DMS 273 treated with DMSO at 0.1 percent for 48 hours (cell line): ENCODE results near the gene CCDC32.

ENCODE experiments used
- DNase-seq: peaks from one replicate; lab custom pipeline; 2025; lab: John Stamatoyannopoulos, UW

CCDC32 gene

DNA sequence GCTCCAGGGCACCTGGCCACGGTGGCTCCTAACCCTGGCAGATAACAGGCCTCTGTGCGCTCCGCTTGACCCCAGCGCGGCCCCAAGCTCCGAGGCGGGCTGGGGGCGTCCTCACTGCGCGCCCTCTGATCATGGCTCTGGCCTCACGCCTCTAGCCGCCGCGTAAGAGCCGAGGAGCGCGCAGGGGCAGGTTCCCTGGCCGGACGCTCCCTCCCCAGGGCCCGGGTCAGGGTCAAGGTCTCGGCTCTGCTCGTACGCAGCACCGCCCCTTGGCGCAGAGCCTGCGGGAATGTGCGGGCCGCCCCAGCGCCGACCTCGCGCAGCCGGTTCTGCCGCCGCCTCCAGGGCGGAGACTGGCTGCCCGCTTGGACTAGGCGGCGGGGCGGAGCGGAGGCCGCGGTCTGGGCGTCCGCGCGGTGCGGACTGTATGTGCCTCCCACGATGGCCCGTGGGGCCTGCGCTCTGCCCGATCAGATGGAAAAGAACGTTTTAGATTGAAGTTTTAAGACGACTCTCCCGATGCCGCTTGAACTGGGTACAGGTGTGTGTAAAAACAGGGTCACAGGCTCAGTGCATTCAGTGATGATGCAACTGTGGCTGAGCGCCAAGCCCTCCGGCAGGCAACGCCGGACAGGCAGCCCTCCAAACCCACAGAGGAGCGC is 53.2 kb downstream of the CCDC32 start:
- DNase-seq: no peak

DNA sequence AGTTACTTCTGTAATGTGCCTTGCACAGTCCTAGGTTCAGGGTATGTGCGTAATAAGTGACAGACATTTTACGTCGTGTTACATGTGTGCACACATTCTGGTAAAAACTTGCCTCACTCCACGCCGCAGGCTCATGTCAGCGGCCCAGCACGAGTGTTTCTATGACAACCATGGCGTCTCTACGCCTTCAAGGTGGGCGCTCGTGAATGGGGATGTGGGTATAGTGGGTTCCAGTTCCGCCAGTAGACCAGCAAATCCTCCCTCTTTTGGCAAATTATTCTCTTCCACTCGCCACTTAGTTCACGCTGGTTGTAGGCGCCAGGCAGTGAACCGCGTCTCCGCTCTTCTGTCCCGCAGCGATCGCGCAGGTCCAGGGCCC is 53.8 kb downstream of the CCDC32 start:
- no peak for DNase-seq

DNA sequence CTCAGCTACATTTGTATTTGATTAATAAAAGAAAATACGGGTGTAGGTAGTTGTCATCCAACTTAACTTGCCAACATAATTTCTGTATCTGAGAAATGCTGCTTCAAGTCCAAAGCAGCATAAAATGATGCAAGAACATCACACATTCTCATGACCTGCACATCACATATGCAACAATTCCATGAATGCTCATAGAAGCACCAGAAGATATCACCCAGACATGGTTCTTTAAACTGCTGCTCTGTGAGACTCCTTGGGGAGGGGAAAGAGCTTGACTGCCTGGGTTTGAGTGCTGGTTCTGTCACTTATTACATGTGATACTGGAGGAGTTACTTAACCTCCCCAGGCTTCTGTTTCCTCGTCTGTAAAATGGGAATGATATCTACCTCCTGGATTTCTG is 54.6 kb downstream of the CCDC32 start:
- DNase-seq: no peak

DNA sequence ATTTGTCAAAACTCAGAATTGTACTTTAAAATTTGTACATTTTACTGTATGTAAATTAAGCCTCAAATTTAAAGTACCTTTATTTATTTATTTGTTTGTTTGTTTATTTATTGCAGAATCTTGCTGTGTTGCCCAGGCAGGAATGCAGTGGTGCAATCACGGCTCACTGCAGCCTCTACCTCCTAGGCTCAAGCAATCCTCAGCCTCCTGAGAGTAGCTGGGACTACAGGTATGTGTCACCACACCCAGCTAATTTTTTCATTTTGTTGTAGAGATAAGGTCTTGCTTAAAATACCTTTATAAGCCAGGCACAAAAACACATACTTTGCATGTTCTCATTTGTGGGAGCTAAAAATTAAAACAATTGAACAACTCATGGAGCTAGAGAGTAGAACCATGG is 56.6 kb downstream of the CCDC32 start:
- DNase-seq: no peak

DNA sequence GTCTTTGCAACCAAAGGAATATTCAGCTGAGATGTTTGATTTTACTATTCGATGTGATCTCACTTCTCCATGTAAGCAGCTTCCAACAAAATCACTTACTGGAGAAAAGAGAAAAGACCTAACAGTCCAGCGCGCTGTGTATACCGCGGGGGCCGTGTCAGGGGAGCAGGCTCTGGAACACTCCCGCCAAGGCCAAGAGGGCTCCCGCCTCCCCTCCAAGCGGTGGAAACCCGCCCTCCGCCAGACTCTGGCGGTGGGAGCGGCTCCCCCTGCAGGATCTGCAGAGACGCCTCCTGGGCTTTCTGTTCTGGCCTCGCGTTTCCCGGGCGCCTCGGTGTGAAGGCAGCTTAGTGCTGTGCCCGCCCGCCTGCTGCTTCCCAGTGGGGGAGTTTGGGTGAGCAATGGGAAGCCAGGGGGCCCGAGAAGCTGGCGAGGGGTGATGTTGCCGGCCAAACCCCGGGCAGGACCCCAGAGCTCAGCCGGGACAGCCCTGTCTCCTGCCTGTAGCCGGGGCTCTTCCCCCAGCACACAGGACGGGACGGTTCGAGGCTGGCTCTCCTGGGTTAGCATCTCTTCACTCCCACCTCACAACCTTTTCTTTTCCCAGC is 57.8 kb downstream of the CCDC32 start:
- peak; percentile 59 for DNase-seq
